ENCODE measurements around the gene MRPL10.
A peak's percentile ranks its signal among the peaks of the same experiment; 100 is the strongest.

Gene MRPL10

DNA sequence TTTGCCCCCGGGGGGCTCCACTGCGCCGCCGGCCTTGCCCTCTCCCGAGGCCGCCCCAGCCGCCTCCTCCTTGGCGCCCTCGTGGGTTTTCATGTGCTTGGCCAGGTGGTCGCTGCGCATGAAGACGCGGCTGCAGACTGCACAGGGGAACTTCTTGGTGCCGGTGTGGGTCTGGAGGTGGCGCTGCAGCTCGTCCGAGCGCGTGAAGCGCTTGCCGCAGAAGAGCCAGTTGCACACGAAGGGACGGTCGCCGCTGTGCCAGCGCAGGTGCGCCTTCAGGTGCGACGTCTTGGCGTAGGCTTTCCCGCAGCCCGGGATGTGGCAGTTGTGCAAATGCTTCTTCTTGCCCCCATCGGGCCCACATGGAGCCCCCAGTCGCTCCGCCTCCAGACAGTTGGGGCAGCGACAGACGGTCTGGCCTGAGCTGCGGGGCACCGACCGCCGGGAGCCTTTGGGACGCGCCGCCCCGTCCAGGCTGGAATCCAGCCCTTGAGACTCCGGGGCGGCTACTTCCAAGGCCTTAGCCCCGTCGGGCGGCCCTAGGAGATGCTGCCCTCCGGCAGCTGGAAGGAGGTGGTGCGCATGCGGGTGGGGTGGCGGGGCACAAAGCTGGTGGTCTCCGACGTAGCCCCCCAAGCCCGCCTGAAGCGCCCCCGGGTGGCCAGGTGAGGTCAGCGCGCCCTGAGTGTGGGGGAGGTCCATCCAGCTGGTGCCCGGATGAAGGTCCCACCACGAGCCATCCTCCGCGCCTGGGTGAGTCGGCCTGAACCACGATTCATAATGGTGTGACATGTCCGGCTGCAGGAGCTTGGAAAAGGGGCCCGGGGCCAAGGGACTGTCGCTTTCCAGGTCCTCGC, 16.2 kb upstream of the MRPL10 start:
- Histone ChIP-seq H3K36me3 (ENCODE audit: control insufficient read depth in 2 of 2, insufficient read depth in 2 of 2, low read length in 2 of 2) (no peaks in the 10 kb centered on the region), H3K4me3 (ENCODE audit: low read length in 2 of 2) (no peak overlapping the region), H3K27me3 (ENCODE audit: control insufficient read depth in 2 of 2, insufficient read depth in 2 of 2, low read length in 2 of 2) (peaks cover 13 to 25% of the 10 kb centered on the region in 2 donors), H3K4me1 (ENCODE audit: control insufficient read depth in 2 of 2, insufficient read depth in 2 of 2, low read length in 2 of 2) (peaks cover 6 to 21% of the 10 kb centered on the region in 2 donors), H3K9ac (ENCODE audit: low read depth in 1 of 2, low read length in 2 of 2) (no peak overlapping the region), H3K27ac (ENCODE audit: low read depth in 2 of 2, low read length in 2 of 2) (no peak overlapping the region), H3K9me3 (ENCODE audit: control insufficient read depth in 2 of 2, low read length in 2 of 2) (no peaks in the 10 kb centered on the region)

DNA sequence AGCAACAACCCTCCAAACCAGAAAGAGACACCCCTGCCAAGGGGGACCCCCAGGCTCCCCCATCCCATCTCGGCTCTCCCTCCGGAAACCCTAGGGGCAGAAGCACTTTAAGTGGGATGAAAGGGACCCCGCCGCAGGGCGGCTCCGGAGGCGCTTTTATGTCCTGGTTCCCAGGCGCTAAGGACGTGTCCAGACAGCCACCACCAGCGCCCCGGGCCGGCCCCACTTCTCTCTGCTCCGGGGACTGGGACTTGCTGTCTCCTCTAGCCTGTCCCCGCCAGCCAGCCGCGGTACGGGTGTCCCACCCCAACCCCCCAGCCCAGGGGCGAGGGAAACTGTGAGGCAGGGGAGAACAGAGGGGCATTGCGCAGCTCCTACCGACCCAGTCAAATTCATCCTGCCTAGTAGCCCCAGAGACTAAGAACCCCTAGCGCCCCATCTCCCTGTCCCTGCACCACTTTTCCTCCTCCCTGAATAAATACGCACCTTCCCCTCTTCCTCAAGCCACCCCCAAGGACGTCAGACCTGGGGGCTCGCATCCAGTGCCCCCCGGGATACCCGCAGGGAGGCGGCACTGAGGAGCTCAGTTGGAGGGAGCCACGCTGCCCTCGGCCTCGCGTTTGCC, 15.5 kb upstream of the MRPL10 start:
- Histone ChIP-seq H3K27me3 (ENCODE audit: control insufficient read depth in 2 of 2, insufficient read depth in 2 of 2, low read length in 2 of 2) (peaks cover 9 to 17% of the 10 kb centered on the region in 2 donors), H3K4me1 (ENCODE audit: control insufficient read depth in 2 of 2, insufficient read depth in 2 of 2, low read length in 2 of 2) (peaks cover 11 to 27% of the 10 kb centered on the region in 2 donors), H3K9me3 (ENCODE audit: control insufficient read depth in 2 of 2, low read length in 2 of 2) (no peaks in the 10 kb centered on the region), H3K27ac (ENCODE audit: low read depth in 2 of 2, low read length in 2 of 2) (no peak overlapping the region), H3K9ac (ENCODE audit: low read depth in 1 of 2, low read length in 2 of 2) (no peak overlapping the region), H3K4me3 (ENCODE audit: low read length in 2 of 2) (no peak overlapping the region), H3K36me3 (ENCODE audit: control insufficient read depth in 2 of 2, insufficient read depth in 2 of 2, low read length in 2 of 2) (no peaks in the 10 kb centered on the region)

DNA sequence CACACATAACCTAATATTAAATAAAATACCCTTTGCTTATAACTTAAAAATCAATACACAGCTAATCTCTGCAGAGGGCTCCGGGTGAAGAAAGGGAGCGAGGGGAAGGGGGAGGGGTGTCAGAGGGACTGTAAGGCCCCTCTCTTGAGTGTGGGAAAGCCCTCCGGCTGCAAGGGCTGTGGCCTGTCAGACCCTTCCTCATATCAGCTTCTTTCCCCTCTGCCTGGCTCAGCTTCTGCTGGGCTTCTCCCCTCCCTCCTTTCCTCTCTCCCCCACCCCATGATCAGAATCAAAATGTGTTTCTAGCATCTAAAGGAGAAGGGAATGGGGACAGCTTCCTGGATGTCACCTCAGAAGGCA, 14.4 kb upstream of the MRPL10 start:
- H3K9me3 ChIP-seq (ENCODE audit: control insufficient read depth in 2 of 2, low read length in 2 of 2) = no peaks in the 10 kb centered on the region
- H3K4me1 ChIP-seq (ENCODE audit: control insufficient read depth in 2 of 2, insufficient read depth in 2 of 2, low read length in 2 of 2) = peaks cover 18 to 33% of the 10 kb centered on the region in 2 donors
- no peak overlapping the region for H3K27ac ChIP-seq (ENCODE audit: low read depth in 2 of 2, low read length in 2 of 2)
- no peak overlapping the region for H3K4me3 ChIP-seq (ENCODE audit: low read length in 2 of 2)
- no peak overlapping the region for H3K9ac ChIP-seq (ENCODE audit: low read depth in 1 of 2, low read length in 2 of 2)
- no peaks in the 10 kb centered on the region for H3K36me3 ChIP-seq (ENCODE audit: control insufficient read depth in 2 of 2, insufficient read depth in 2 of 2, low read length in 2 of 2)
- H3K27me3 ChIP-seq (ENCODE audit: control insufficient read depth in 2 of 2, insufficient read depth in 2 of 2, low read length in 2 of 2) = peaks cover 9 to 15% of the 10 kb centered on the region in 2 donors

DNA sequence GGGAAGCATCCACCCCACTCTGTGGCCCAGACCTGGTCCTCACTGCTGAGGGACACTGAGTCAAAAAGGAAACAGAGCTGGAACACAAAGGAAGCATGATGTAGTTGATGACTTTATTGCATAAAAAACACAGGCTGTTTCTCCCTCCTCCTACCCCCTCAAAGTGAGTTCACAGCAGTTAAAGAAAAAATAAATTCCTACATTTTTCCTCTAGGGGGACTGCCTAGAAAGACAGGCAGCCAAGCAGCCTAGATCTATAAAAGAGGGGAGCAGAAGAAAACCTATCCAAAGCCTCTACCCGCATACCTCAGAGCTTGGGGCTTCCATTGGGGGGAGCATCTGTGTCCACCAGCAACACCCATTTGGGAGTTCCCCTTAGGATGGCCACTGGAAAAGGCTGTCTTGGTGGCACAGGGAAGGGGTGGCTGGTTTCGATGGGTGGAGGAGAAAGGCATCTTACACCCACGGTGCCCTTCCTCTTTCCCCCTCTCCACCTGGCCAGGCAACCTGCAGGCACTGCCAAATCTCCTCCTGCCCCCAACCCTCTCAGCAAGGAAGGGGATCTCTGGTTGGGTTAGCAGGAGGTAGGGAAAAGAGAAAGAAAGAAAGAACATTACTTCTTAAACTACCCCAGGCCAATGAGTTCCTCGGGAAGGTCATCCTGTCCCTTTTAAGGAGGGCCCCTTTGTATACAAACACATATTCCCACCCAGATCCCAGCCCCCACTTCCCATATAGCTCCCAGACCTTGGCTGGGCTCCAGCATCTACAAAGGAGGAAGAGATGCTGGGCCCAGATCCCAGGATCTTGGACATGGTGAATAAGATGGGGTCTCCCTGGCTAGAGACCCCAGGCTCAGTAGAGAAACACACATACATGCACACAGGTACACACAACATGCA, 13.7 kb upstream of the MRPL10 start:
- Histone ChIP-seq H3K27me3 (ENCODE audit: control insufficient read depth in 2 of 2, insufficient read depth in 2 of 2, low read length in 2 of 2) (peaks cover 9 to 12% of the 10 kb centered on the region in 2 donors), H3K27ac (ENCODE audit: low read depth in 2 of 2, low read length in 2 of 2) (no peak overlapping the region), H3K4me3 (ENCODE audit: low read length in 2 of 2) (no peak overlapping the region), H3K4me1 (ENCODE audit: control insufficient read depth in 2 of 2, insufficient read depth in 2 of 2, low read length in 2 of 2) (peaks cover 23 to 31% of the 10 kb centered on the region in 2 donors), H3K9me3 (ENCODE audit: control insufficient read depth in 2 of 2, low read length in 2 of 2) (no peaks in the 10 kb centered on the region), H3K9ac (ENCODE audit: low read depth in 1 of 2, low read length in 2 of 2) (no peak overlapping the region), H3K36me3 (ENCODE audit: control insufficient read depth in 2 of 2, insufficient read depth in 2 of 2, low read length in 2 of 2) (no peaks in the 10 kb centered on the region)

DNA sequence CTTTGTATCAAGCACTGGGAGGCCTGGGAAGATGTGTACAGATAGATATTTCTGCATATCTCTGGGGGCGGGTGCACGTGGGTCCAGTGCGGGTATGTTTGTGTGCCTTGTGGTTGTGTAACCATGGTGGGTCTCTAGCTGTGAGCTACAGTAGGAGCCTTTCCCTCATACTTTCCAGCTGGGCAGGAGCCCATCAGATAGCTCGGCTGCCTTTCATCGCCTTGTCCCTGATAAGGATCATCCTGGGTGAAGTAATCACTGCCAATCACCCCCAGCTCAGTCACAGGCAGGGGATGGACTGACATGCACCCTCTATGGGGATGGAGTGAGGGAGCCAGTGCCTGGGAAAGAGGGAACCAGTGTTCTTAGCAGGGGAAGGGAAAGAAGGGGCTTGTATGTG, 12.9 kb upstream of the MRPL10 start:
- Histone ChIP-seq H3K4me1 (ENCODE audit: control insufficient read depth in 2 of 2, insufficient read depth in 2 of 2, low read length in 2 of 2) (peaks cover 26 to 30% of the 10 kb centered on the region in 2 donors), H3K9ac (ENCODE audit: low read depth in 1 of 2, low read length in 2 of 2) (no peak overlapping the region), H3K27me3 (ENCODE audit: control insufficient read depth in 2 of 2, insufficient read depth in 2 of 2, low read length in 2 of 2) (peaks cover 6 to 9% of the 10 kb centered on the region in 2 donors), H3K4me3 (ENCODE audit: low read length in 2 of 2) (no peak overlapping the region), H3K27ac (ENCODE audit: low read depth in 2 of 2, low read length in 2 of 2) (no peak overlapping the region), H3K36me3 (ENCODE audit: control insufficient read depth in 2 of 2, insufficient read depth in 2 of 2, low read length in 2 of 2) (no peaks in the 10 kb centered on the region), H3K9me3 (ENCODE audit: control insufficient read depth in 2 of 2, low read length in 2 of 2) (no peaks in the 10 kb centered on the region)

DNA sequence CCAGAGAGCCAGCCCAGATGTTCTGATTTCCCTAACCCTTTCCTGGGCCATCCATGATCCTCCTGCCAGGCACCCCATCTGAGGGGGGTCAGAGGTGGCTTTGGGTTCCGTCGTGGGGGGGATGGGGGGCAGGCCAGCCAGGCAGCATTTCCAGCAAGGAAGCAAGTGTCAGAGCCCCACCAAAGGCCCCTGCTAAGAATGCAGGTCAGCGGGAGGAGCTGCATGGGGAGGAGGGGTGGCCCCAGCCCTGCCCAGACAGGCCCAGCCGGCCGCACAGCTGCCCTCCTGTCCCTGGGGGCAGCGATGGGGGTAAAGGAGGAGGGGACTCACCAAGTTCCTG, 12.0 kb upstream of the MRPL10 start:
- Histone ChIP-seq H3K27me3 (ENCODE audit: control insufficient read depth in 2 of 2, insufficient read depth in 2 of 2, low read length in 2 of 2) (peaks cover 2 to 3% of the 10 kb centered on the region in 2 donors), H3K36me3 (ENCODE audit: control insufficient read depth in 2 of 2, insufficient read depth in 2 of 2, low read length in 2 of 2) (peaks cover 2 to 5% of the 10 kb centered on the region in 2 donors), H3K9ac (ENCODE audit: low read depth in 1 of 2, low read length in 2 of 2) (no peak overlapping the region), H3K4me1 (ENCODE audit: control insufficient read depth in 2 of 2, insufficient read depth in 2 of 2, low read length in 2 of 2) (peaks cover 26 to 30% of the 10 kb centered on the region in 2 donors), H3K9me3 (ENCODE audit: control insufficient read depth in 2 of 2, low read length in 2 of 2) (no peaks in the 10 kb centered on the region), H3K4me3 (ENCODE audit: low read length in 2 of 2) (no peak overlapping the region), H3K27ac (ENCODE audit: low read depth in 2 of 2, low read length in 2 of 2) (no peak overlapping the region)

DNA sequence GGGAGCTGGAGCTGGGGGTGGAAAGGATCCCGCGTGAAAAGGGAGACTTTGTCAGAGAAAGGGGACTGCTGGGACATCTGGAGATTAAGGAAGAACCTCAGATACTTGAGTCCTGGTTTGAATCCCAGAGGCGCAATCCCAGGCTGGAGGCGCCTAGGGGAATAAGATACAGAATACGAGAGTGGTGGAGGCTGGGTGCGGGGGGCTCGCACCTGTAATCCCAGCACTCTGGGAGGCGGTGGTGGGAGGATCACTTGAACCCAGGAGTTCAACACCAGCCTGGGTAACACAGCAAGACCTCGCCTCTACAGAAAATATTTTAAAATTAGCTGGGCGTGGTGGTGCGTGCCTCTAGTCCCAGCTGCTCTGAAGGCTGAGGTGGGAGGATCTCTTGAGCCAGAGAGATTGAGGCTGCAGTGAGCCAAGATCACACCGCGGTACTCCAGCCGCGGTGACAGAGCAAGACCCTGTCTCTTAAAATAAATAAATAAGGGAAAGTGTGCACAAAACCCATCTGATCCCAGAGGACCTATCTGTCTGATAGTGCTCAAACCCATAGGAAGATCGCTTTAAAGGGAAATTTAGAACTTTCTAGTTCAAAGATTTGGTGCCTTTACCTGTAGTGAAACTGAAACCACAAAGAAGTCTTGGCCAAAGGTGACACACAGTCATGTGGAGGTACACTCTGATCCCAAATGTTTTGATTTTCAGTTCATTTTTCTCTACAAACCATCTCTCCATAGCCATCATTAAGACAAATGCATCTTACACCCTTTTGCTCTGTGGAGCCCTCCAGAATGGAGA, 10.3 kb upstream of the MRPL10 start:
- no peaks in the 10 kb centered on the region for H3K9me3 ChIP-seq (ENCODE audit: control insufficient read depth in 2 of 2, low read length in 2 of 2)
- peak overlapping the region in 1 of 2 donors; percentile 92 for H3K4me3 ChIP-seq (ENCODE audit: low read length in 2 of 2)
- H3K4me1 ChIP-seq (ENCODE audit: control insufficient read depth in 2 of 2, insufficient read depth in 2 of 2, low read length in 2 of 2) = peaks cover 26 to 30% of the 10 kb centered on the region in 2 donors
- H3K9ac ChIP-seq (ENCODE audit: low read depth in 1 of 2, low read length in 2 of 2) = peak overlapping the region; percentile 74 to 75
- peak overlapping the region; percentile 65 to 72 for H3K27ac ChIP-seq (ENCODE audit: low read depth in 2 of 2, low read length in 2 of 2)
- peaks cover 6 to 7% of the 10 kb centered on the region in 2 donors for H3K36me3 ChIP-seq (ENCODE audit: control insufficient read depth in 2 of 2, insufficient read depth in 2 of 2, low read length in 2 of 2)
- no peaks in the 10 kb centered on the region for H3K27me3 ChIP-seq (ENCODE audit: control insufficient read depth in 2 of 2, insufficient read depth in 2 of 2, low read length in 2 of 2)

DNA sequence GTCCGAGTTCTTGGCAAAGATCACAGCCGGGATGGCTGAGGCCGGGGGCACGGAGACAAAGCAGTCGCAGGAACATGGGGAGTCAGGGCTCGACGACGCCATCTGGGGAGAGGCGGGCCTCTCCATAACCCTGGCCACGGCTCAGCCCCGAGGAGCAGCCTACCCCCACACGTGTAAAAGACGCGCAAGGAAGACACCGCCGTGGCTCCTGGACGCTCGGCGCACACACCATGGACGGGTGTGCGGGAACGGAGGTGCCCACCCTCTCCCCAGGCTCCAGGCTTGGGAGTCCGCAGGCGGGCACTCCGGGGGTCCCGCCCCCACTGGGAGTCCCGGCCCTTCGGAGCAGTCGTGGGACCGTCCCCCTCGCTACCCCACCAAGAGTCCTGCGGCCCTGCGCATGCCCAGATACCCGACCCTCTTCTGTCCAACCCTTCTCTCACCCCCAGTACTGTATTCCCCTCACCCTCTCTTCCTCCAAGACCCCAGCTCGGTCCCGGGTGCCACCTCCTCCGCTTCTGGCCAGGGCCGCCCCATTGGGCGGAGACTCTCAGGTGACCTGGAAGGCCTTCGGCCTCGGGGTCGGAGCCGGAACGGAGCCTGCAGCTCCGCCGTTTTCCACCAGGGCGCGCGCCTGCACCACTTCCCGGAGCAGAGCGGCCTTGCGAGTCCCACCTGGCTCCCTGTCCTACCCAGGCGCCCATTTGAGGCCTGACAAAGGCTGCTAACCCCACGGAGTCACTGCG, 9.6 kb upstream of the MRPL10 start, which contains the start of gene SCRN2:
Gene SCRN2, minus strand, starts transcription at position 532 of the 746 bp plus-strand sequence. Its CDS starts 430 bp downstream, at position 102.
- peaks cover 11 to 14% of the 10 kb centered on the region in 2 donors for H3K36me3 ChIP-seq (ENCODE audit: control insufficient read depth in 2 of 2, insufficient read depth in 2 of 2, low read length in 2 of 2)
- H3K27me3 ChIP-seq (ENCODE audit: control insufficient read depth in 2 of 2, insufficient read depth in 2 of 2, low read length in 2 of 2) = no peaks in the 10 kb centered on the region
- peak within 1 kb of the TSS; percentile 65 to 72 for H3K27ac ChIP-seq (ENCODE audit: low read depth in 2 of 2, low read length in 2 of 2)
- no peaks in the 10 kb centered on the region for H3K9me3 ChIP-seq (ENCODE audit: control insufficient read depth in 2 of 2, low read length in 2 of 2)
- peak within 1 kb of the TSS; percentile 86 to 92 for H3K4me3 ChIP-seq (ENCODE audit: low read length in 2 of 2)
- H3K4me1 ChIP-seq (ENCODE audit: control insufficient read depth in 2 of 2, insufficient read depth in 2 of 2, low read length in 2 of 2) = peaks cover 26 to 30% of the 10 kb centered on the region in 2 donors
- peak within 1 kb of the TSS; percentile 74 to 75 for H3K9ac ChIP-seq (ENCODE audit: low read depth in 1 of 2, low read length in 2 of 2)
